Lung (tissue), 12 donors: ENCODE data around the gene CPT1A. TPM values are rescaled to one million over a fixed set of nuclear protein-coding genes. Genes with fewer than 3 reads are reported as not detected.

Source experiments
- ATAC-seq: fragments of 200-7000 bp; cut with Tn5 transposase; one replicate; pipeline ENCODE4 v1.9.1; 2020; ENCODE audit warnings: moderate number of reproducible peaks; ENCODE audit not compliant: insufficient read depth, low FRiP score
- DNase-seq, 3 donors: peaks; one replicate each; pipeline ENCODE4 v3.0.0-alpha.2; 2013 to 2017
- H3K27ac ChIP-seq, 2 donors: one replicate each; pipeline ENCODE4 v1.5.1; 2013; ENCODE audit warnings: mild to moderate bottlenecking in 2 of 2, moderate library complexity in 2 of 2, control low read depth in 1 of 2, inconsistent platforms in 1 of 2, low read depth in 1 of 2, low read length in 1 of 2
- H3K27me3 ChIP-seq, 3 donors: one replicate each; pipeline ENCODE4 v1.5.1; 2013; ENCODE audit warnings: low read length in 2 of 3; ENCODE audit not compliant: control insufficient read depth in 3 of 3, insufficient read depth in 3 of 3
- H3K36me3 ChIP-seq, 4 donors: one replicate each; pipeline ENCODE4 v1.5.1; 2013; ENCODE audit warnings: low read length in 4 of 4, mild to moderate bottlenecking in 1 of 4, moderate library complexity in 1 of 4; ENCODE audit not compliant: control insufficient read depth in 4 of 4, insufficient read depth in 4 of 4
- H3K4me1 ChIP-seq, 5 donors: one replicate each; pipeline ENCODE4 v1.5.1; 2013; ENCODE audit warnings: low read length in 5 of 5, mild to moderate bottlenecking in 2 of 5, moderate library complexity in 1 of 5; ENCODE audit not compliant: control insufficient read depth in 5 of 5, insufficient read depth in 5 of 5
- H3K4me3 ChIP-seq: one replicate; pipeline ENCODE4 v1.5.1; 2013; ENCODE audit warnings: mild to moderate bottlenecking, control low read depth, moderate library complexity
- H3K9ac ChIP-seq, 2 donors: one replicate each; pipeline ENCODE4 v1.5.1; 2013; ENCODE audit warnings: low read length in 2 of 2, control low read depth in 1 of 2; ENCODE audit not compliant: insufficient read depth in 1 of 2
- H3K9me3 ChIP-seq, 4 donors: one replicate each; pipeline ENCODE4 v1.5.1; 2013; ENCODE audit warnings: low read length in 3 of 4, mild to moderate bottlenecking in 1 of 4, moderate library complexity in 1 of 4; ENCODE audit not compliant: control insufficient read depth in 4 of 4, insufficient read depth in 3 of 4
- WGBS, 2 donors: extraction: QIAGEN DNeasy Blood & Tissue Kit; methylation state at CpG; one replicate each; pipeline ENCODE4 v1.1.7; 2013; 5-methylcytosine and 5-hydroxymethylcytosine counted together
- polyA plus RNA-seq, 2 donors: library from polyadenylated mRNA; stranded (reverse); fragments of 200-250 nt; gene quantifications; one replicate each; pipeline ENCODE4 v1.2.1, GENCODE V29; 2013
- total RNA-seq, 2 donors: library from RNA; depleted of rRNA in 1 of 2; stranded (reverse); fragments of >200 nt in 1 of 2; gene quantifications; one replicate each; pipeline ENCODE4 v1.2.1, GENCODE V29; 2014 to 2021
- TF ChIP-seq, protein P1 (sequence below): IDR thresholded peaks from 2 replicates; pipeline ENCODE4 v1.5.1; 2012; ENCODE audit warnings: mild to moderate bottlenecking; ENCODE audit errors: control extremely low read depth, extremely low read depth
- donor health status: control.
- donor health status: control.
- donor health status: Bipolar disorder and iron deficiency.
- donor health status: healthy.
- donor health status: DM: yes; HTN: yes; CAD: no.

The CPT1A gene
- total and polyA plus RNA-seq, 4 donors, result 17.0 to 51.7 (median 18.4) TPM

DNA sequence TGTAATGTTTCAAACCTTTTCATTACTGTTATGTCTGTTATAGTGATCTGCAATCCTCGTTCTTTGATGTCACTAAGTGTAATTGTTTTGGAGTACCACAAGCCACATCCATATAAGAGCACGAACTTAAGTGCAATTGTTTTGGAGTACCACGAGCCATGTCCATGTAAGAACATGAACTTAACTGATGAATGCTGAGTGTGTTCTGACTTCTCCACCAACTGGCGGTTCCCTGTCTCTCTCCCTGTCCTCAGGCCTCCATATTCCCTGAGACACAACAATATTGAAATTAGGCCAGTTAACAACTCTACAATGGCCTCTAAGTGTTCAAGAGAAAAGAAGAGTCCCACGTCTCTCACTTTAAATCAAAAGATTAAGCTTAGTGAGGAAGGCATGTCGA is 113.9 kb downstream of the CPT1A start:
- Histone ChIP-seq H3K27ac (no peak overlapping the region), H3K4me3 (no peak overlapping the region), H3K36me3 (no peaks in the 10 kb centered on the region), H3K27me3 (no peaks in the 10 kb centered on the region), H3K4me1 (no peaks in the 10 kb centered on the region), H3K9ac (no peak overlapping the region), H3K9me3 (peaks cover 0 to 2% (median 0%) of the 10 kb centered on the region in 4 donors)
- ATAC-seq (no peak), DNase-seq (no peak)
- TF ChIP-seq, protein P1, sequence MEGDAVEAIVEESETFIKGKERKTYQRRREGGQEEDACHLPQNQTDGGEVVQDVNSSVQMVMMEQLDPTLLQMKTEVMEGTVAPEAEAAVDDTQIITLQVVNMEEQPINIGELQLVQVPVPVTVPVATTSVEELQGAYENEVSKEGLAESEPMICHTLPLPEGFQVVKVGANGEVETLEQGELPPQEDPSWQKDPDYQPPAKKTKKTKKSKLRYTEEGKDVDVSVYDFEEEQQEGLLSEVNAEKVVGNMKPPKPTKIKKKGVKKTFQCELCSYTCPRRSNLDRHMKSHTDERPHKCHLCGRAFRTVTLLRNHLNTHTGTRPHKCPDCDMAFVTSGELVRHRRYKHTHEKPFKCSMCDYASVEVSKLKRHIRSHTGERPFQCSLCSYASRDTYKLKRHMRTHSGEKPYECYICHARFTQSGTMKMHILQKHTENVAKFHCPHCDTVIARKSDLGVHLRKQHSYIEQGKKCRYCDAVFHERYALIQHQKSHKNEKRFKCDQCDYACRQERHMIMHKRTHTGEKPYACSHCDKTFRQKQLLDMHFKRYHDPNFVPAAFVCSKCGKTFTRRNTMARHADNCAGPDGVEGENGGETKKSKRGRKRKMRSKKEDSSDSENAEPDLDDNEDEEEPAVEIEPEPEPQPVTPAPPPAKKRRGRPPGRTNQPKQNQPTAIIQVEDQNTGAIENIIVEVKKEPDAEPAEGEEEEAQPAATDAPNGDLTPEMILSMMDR, result no peak
- 74 to 93% methylated on average over 6 of the region's 6 CpGs for WGBS, 2 donors

DNA sequence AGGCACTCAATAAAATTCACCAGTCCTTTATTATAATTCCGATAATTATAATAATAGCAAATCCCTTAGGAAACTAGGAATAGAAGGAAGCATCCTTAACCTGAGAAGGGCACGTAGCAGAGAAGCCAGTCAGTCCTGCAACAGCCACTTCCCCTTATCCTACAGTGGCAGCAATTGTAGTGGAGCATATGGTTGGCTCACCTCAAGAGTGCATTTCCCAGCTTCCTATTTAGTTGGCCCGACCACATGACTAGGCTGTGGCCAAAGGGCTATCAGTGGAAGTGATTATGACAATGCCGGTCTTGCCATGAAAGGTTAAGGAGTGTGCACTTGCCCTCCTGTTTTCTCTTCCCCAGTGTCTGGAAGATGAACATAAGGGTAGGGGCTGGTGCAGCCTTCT is 117.4 kb downstream of the CPT1A start:
- Histone ChIP-seq H3K4me3 (no peak overlapping the region), H3K27ac (no peak overlapping the region), H3K27me3 (no peaks in the 10 kb centered on the region), H3K9ac (no peak overlapping the region), H3K4me1 (no peaks in the 10 kb centered on the region), H3K36me3 (no peaks in the 10 kb centered on the region), H3K9me3 (no peaks in the 10 kb centered on the region)
- DNase-seq, result no peak
- TF ChIP-seq, protein P1, result no peak
- no peak for ATAC-seq
- 57 to 73% methylated on average over 4 of the region's 4 CpGs for WGBS, 2 donors

DNA sequence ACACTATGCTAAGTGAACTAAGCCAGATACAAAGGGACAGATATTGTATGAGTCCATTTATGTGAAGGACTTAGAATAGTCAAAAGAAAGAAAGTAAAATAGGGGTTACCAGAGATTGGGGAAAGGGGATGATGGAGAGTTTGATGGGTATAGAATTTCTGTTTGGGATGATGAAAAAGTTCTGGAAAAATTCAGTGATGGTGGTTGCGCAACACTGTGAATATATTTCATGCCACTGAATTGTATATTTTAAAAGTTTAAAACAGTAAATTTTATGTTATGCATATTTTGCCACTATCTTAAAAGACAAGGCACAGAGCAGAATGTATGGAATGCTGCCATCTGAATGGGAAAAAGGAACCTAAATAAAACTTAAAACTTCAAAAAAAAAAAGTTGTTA is 119.6 kb downstream of the CPT1A start:
- no peak for ATAC-seq
- Histone ChIP-seq H3K4me3 (no peak overlapping the region), H3K9me3 (peaks cover 0 to 2% (median 0%) of the 10 kb centered on the region in 4 donors), H3K36me3 (no peaks in the 10 kb centered on the region), H3K27ac (no peak overlapping the region), H3K27me3 (no peaks in the 10 kb centered on the region), H3K9ac (no peak overlapping the region), H3K4me1 (no peaks in the 10 kb centered on the region)
- TF ChIP-seq, protein P1, result no peak
- no peak for DNase-seq
- 97 to 98% methylated on average over 1 of the region's 1 CpG for whole genome bisulfite sequencing, 2 donors

DNA sequence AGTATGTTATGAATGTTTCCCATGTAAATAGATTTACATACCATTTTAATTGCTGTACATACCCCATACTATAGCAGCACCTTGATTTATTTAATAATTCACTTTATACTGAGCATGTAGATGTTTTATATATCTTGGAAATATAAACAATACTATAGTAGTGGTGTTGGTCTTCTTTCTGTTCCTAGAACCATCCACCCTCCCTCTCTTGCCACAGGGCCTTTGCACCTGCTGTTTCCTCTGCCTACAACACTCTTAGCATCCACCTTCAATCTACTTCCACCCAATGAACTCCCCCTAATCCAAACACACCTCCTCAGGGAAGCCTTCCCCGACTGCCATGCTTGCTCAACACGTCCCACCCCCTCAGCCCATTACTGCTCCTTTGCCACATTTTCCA is 120.6 kb downstream of the CPT1A start:
- Histone ChIP-seq H3K36me3 (no peaks in the 10 kb centered on the region), H3K4me3 (no peak overlapping the region), H3K9me3 (peaks cover 0 to 2% (median 0%) of the 10 kb centered on the region in 4 donors), H3K4me1 (no peaks in the 10 kb centered on the region), H3K27ac (no peak overlapping the region), H3K9ac (no peak overlapping the region), H3K27me3 (no peaks in the 10 kb centered on the region)
- ATAC-seq (no peak), DNase-seq (no peak)
- TF ChIP-seq, protein P1, result no peak
- 82 to 94% methylated on average over 2 of the region's 2 CpGs for WGBS, 2 donors
